Left renal pelvis (tissue), 4 donors: ENCODE results near the gene PSTPIP1. TPM values are rescaled to one million over a fixed set of nuclear protein-coding genes. Genes with fewer than 3 reads are reported as not detected.

Source experiments
- DNase-seq, 4 donors: peaks; one replicate each; pipeline ENCODE4 v3.0.0-alpha.2; 2013; ENCODE audit warnings: low read depth in 4 of 4, low spot score in 3 of 4
- polyA plus RNA-seq, 4 donors: library from polyadenylated mRNA; unstranded; fragments of 120-200 nt; gene quantifications; one replicate each; pipeline ENCODE4 v1.2.1, GENCODE V29; 2013; ENCODE audit not compliant: insufficient read length in 4 of 4

Gene PSTPIP1
- polyA plus RNA-seq, 4 donors, result 0.73 to 2.2 (median 1.3) TPM

DNA sequence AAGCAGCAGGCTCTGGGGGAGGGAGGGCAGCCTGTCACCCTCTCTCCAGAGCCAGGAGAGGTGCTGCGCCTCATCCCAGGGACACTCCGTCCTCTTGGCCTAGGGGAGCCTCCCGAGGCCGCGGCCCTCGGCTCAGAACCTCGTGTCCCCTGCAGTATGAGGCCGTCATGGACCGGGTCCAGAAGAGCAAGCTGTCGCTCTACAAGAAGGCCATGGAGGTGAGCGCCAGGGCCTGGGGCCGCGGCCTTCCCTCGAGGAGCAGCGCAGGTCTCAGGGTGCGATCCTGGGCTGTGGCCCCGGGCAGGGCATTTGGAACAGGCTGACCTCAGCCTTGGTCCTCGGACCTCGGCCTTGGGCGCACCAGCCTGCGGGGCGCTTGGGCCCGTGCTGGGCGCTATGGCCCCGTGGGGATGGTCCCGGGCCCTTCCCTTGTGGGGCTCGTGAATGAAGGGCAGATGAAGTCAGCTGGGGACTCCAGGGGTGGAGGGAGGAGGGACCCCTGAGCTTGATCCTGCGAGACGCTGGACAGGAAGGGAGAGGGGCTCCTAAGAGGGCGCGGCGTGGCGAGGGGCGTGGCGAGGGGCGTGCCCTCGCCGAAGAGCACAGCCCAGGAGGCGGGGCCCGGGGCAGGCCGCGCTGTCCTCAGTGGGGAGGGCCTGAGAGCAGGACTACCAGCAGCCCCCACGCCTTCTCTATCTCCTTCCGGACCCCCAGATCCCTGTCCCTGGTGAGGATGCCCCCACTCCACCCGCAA is 32.9 kb downstream of the PSTPIP1 start:
- no peak for DNase-seq

DNA sequence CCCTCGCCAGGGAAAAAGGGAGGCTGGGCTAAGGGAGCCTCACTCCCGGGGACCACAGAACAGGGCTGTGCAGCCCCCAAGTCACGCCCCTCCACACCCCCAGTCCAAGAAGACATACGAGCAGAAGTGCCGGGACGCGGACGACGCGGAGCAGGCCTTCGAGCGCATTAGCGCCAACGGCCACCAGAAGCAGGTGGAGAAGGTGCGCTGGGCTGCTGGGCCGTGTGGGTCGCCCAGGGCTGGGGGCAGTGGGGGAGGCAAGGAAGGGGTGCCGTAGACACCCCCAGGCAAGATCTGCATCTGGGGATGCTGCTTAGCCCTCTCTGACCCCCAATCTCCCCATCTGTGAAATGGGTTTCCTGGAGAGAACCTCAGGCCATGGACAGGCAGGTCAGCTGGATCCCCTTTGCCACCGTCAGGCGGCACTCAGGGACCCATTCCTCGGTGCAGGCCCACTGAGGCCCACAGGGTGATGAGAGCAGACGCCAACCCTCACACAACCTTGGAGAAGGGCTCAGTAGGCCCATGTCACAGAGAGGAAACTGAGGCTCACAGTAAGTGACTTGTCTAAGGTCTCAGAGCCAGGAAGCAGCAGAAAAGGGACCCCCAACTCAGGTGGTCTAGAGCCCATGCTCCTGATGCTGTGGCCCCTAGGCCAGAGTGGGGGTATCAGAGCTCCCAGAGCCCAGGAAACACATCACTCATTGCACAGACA is 33.7 kb downstream of the PSTPIP1 start:
- DNase-seq, result no peak

DNA sequence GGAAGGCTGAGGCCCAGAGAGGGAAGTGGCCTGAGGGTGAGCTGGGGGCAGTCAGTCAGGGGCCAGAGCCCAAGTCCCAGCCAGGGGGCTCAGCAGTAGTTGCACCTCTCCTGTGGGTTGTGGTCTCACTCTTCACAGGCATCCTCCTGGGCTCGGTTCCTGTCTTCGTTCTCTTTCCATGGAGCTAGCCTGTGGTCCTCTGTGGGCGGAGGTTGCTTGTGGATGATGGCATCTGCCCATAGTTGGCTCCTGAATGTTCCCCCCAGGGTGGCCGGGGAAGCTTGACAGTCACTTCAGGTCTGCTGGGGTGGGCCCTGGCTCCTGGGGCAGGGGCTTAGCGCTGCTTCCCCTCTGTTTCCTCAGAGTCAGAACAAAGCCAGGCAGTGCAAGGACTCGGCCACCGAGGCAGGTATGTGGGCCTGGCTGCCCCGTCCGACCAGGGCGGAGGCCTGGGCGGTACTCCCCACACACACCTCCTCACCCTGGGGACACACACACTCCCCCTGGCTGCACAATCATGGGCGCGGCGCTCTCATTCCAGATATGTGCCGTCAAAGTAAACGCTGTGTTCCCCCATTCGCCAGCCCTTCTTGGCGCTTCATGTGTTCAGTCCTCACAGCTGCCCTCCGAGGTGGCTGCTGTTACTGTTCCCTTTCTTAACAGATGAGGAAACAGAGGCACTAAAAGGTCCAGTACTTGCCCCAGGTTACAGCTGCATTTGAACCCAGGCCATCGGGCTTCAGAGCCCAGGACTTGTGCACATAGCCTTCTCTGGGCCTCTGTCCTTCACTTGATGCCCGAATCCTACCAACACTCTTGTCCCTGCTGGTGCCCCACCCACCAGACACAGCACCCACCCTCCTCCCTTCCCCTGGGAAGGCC is 34.5 kb downstream of the PSTPIP1 start:
- no peak for DNase-seq

DNA sequence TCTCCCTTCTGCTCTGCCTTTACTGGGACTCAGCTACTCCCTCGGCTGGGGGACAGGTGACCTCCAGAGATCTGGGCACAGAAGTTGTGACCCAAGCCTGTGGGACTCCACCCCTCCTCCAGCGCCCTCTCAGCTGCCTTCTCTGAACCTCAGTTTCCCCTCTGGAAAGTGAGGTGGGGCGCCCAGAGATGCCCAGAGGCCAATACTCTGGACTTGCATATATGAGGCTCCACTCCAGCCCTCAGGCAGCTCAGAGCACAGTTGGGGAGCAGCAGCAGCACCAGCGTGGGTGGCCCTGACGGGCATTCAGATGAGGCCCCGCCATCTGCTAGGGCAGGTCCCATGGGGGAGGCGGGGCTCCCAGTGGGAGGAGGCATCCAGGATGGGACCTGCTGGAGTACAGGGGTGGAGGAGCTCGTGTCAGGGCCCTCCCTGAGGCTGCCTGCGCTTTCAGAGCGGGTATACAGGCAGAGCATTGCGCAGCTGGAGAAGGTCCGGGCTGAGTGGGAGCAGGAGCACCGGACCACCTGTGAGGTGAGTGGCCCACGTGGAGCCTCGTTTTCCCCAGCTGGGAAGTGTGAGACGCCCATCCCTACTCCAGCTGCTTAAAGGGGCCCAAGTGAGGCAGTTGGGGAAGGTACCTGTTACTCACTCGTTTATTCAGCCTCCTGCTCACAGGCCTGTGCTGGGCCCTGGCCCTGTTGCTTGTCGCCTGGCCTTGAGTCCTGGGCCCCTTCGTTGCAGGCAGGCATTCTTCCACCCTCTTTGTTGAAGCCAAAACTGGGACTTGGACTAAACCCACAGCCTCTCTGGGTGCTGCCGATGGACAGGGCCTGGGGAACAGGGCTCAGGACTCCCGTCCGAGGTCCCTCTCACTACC is 35.4 kb downstream of the PSTPIP1 start:
- DNase-seq, result no peak

DNA sequence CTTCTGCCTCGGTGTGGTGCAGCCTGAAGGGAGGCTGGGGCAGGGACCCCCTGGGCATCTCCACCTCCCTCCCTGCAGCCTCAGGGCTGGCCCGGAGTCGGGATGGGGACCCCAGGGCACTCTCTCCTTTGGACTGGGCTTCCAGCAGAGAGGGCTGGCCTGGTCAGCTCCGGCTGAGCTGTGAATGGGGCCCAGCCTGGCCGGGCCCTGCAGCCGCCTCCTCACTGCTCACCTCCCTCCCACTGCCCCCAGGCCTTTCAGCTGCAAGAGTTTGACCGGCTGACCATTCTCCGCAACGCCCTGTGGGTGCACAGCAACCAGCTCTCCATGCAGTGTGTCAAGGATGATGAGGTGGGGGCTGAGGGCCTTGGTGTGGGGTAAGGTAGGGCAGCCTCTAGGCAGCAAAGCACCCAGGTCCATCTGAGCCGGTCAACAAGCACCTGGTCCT is 36.0 kb downstream of the PSTPIP1 start:
- DNase-seq, result no peak

DNA sequence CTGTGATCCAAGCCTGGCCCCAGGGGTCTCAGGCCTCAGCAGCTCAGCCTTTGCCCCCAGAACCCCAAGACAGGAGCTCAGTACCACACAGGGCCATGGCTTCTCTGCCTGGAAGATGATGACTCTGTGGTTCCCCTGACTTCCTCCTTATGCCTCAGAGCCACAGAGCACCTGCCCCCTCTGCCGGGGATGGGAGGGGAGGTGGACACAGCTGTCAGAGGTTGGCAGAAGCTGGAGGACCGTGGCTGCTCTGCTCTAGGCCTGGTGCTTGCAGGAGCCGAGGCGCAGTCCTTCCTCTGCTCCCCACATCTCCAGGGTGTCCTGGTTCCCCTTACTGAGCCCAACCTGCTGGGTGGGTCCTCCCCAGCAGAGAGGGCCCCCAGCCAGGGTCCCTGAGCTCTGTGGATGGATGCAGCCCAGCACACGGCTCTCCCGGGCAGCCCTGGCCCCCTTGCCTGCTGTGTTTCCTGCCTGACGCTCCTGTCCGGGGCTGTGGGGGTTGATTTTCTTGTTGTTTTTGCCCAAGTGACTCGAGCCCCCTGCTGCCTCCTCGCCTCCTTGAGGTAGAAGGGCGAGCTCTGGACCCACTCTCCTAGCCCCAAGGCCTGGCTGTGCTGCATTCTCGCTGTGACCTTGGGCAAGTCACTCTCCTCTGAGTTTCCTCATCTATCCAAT is 36.6 kb downstream of the PSTPIP1 start:
- DNase-seq, result no peak

DNA sequence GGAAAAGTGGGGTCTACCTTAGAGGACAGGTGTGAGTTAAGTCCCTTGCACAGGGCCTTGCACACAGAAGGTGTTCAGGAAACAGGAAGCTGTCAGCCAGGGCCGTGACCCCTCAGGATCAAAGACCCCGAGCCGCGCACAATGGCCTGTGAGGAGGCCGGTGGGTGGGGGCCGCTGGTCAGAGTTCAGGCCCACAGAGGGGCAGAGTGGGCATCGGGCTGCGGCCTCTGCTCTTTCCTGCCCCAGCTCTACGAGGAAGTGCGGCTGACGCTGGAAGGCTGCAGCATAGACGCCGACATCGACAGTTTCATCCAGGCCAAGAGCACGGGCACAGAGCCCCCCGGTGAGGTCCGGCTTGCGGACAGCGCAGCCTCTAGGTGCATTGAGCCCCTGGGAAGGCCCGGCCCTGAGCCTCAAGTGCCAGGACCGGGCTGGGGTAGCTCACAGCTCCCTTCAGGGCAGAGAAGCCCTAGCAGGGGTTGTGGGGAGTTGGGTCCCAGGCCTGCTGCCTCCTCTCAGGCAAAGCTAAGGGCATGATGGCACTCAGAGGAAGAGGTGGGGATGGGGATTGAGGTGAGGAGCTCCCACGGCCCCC is 37.2 kb downstream of the PSTPIP1 start:
- DNase-seq, result no peak

DNA sequence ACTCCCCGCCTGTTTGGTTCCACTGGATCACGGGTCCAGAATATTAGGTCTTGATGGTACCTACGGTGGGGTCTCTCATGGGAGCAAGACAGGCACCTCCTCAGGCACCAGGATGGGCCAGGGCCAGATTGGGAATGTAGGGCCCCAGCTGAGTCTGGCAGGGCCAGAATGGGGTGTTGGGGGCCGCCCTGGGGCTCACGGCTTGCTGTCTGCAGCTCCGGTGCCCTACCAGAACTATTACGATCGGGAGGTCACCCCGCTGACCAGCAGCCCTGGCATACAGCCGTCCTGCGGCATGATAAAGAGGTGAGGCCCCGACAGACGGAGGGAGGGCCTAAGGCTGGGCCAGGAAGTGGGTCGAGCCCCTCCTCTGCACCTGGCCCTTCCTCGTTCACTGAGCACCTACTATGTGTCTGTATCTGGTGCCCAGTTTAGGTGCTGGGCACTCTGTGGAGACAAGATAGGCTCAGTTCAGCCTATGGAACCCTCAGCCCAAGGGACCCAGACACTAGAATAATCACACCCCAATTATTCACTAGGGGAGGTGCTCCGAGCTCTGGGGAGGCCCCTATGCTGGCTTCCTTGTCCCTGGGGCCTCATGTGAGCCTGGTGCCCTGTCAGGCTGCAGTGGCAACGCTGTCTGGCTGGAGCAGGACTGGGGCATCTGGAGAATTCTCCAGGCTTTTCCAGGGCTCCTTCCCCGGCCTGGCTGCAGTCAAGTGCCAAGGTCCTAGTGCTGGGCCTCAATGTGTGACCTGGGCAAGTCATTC is 37.9 kb downstream of the PSTPIP1 start:
- DNase-seq, result no peak

DNA sequence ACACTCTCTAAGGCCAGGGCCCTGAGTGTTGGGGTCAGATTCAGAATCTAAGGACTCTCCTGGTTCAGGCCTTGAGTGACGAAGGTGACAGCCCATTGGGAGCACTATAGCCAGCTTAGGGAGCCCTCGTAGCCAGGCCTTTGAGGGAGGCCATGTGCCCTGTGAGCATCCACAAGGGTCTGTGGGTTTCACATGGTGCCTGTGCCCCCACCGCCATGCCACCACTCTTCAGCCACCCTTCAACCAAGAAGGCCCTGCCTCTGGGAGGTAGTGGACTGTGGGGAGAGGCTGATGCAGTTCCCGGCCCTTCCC is 38.4 kb downstream of the PSTPIP1 start:
- DNase-seq, result no peak

DNA sequence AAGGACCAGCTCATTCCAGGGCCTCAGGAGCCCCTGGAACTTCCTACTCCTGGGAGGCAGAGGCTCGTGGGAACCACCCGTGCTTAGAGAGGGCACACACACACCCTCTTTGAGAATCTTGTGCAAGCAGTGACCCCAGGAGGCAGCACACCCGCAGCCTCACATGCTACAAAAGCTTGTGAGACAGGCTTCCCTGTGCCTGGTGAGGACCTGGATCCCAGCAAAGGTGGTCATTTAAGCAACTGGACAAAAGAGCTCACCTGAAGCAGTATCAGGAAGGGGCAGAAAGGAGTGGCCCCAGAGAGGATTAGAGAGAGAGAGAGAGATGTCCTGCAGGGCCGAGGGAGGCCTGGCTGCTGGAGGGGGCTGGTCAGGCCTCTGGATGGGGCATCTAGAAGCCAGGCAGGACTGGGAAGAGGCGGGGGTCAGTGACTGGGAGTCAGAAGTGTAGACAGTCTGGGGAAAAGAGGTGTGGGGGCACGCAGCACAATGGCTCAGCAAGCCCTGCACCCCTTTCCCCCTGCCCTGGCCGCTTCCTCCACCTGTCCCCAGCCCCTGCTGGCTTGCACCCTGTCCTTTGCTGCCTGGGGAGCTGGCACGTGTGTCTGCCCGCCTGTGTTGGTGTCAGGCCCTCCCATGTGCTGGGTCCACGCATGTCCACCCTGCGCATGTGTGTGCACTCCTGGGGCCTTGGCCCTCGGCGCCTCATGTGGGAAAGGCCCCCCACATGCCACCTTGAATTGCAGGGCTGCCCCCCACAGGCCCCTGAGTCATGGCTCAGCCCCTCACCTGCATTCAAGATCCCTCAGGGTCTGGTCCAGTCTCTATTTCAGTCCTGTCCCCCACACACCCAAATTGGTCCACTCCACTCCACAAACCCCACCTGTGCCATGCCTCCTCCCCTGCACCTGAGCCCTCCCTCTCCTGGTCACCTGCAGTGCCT is 39.1 kb downstream of the PSTPIP1 start:
- DNase-seq, result no peak

DNA sequence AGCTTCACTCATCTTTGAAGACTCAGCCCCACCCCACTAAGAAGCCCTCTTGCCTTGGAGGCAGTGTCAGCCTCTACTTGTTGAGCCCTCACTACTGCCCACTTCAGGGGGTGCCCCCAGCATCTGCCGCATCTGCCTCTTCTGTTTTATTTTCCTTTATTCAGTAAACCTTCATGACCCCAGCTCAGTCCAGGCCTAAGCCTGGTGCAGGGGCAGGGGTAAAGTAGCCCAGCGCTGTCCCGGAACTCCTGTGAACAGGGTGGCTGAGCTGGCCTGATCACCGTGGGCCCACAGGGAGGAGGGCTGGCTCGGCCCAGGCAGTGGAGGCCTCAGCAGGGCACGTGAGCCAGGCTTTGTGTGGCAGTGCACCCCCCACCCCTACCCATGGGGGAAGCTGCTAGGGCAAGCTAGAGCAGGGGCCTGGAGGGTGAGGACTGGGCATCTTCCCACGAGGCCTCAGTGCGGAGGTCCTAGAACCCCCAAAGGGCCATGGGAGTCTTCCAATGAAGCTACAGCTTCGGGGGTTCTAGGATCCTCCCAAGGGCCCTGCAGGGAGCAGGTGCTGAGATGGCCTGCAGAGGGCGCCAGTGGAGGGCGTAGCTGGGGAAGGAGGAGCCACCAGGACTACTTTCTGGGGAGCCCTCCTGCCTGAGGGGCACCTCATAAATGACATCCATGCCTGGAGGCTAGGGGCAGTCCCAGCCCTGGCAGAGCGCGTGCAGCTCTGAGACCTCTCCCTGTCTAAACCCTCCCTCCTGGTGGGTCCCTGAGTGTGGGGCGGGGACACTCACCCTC is 40.0 kb downstream of the PSTPIP1 start:
- no peak for DNase-seq

DNA sequence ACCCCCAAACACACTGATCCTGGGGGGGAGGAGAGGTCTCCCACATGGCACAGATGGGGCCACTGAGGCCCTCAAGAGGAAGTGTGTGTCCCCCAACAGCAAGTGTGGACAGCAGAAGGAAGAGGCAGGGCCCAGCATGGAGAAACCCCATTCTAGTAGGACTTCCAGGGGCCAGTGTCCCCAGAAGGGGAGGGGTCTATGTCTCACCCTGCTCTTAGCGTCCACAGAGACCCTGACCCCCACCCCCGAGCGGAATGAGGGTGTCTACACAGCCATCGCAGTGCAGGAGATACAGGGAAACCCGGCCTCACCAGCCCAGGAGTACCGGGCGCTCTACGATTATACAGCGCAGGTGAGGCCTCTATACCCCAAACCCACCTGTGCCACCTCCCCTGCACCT is 40.7 kb downstream of the PSTPIP1 start:
- no peak for DNase-seq

DNA sequence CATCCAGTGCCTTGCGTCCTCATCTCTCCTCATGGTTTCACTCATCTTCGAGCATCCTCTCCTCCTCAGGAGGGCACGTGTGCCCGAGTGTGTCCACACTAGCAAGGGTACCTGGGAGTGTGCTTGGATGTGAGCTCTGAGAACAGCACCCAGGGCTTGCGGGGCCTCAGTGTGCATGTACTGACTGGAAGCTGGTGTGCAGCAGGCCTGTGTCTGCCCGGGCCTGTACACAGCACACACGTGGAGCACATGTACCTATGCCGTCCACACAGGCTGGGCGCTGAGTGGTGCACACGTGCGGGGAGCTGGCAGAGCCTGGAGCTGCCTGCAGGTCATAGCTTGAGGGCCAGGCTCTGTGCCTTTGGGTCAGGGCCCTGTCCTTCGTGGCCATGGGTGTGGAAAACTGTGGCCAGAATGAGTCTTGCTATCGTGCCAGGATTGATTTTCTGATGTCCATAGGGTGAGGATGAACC is 41.1 kb downstream of the PSTPIP1 start:
- DNase-seq, result no peak

DNA sequence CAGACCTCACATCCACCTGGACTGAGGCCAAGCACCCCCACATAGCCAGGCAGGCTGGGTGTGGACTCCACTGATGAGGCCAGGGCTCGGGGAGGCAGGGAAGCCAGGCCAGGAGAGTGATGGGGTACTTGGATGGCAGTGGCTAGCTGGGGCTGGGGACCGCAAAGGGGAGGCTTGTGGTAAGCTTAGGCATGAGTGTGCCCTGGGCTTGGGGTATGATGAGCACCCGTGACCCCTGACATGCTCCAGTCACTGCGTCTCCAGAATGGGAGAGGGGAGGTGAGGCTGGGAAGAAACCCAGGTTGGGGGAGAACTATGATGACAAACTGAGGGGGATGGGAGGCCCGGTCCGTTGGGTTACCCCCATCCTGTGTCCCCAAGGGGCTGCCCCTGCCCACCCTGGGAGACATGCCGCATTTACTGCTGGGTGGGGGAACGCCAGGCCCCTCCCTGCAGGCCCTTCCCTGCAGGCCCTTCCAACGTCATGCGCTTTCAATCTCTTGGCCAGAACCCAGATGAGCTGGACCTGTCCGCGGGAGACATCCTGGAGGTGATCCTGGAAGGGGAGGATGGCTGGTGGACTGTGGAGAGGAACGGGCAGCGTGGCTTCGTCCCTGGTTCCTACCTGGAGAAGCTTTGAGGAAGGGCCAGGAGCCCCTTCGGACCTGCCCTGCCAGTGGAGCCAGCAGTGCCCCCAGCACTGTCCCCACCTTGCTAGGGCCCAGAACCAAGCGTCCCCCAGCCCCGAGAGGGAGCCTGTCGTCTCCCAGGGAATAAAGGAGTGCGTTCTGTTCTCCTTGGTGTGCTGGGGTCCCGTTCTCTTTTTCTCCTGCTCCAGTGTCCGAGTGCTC is 41.8 kb downstream of the PSTPIP1 start:
- no peak for DNase-seq

DNA sequence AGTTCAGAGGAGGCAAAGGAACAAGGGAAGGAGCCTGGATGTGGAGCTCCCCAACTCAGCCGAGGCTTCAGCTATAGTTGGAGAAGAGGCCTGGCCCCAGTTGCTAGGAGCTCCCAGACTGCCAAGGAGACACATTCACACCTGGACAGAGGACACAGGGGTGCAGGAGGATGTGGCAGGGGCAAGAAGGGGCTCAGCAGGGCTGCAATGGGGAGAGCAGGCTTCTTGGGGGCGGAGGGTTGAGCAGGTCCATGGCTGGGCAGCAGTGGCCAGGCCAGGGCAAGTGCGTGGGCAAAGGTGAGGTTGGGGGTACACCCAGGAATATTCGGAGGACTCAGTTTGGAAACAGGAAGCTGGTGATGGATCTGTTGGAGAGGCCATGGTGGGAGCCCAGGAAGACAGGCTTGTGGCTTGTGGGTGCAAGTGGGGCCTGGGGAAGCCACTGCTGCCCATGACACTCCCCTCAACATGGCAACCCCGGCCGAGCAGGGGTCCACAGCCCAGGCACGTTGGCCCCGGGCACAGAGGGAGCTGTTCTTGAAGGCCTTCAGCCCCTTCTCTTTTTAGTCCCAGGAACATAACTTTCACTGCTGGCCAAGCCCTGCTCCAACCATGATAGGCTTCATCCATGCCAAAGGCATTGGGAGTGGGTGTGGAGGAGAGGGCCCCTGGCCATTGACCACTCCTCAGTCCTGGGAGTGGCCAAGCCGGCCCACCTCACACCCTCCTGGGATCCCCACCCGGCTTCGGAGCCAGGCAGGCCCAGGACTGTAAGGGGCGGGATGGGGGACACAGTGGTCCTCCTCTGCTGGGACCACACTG is 42.7 kb downstream of the PSTPIP1 start:
- no peak for DNase-seq
